ENCODE results near the gene HTT.
"Not testable (repeated sequence)": the region's sequence is repeated elsewhere in the genome, so short reads cannot be mapped to it uniquely, and the experiment has no call there.

HTT gene

DNA sequence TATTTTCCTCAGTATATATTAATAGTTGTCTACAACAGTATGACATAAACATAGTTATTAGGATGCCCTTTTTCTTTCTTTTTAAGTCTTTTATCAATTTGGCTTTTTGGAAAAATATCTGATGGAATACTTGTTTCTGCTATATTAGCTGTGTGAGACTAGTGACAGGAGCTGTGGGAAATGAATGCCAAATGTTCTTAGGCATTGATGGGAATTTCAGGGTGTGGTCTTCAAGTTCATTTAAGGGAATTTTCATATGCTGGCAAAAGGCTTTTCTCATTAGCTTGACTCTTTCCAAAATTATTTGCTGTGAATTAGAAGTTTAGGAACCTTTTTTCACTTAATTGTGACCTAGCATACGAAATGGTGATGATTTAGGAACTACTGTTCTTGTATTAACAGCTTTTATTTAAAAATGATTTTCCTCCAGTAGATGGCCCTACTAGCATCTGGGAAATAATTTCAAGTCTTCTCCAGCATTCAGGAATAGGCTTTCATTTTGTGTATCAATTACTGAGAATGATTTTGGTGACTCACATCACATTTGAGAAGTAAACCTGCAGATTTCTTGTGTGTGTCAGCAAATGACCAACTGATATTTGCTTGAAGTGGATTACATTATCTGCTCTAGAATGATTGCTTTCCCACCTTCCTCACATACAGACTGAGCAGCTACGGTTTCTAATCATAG, 70.9 kb downstream of the HTT start:
- Mint-ChIP-seq H3K4me1 (no peaks in the 10 kb centered on the region), H3K9me3 (no peaks in the 10 kb centered on the region), H3K27ac (peak overlapping the region; percentile 69), H3K36me3 (peaks cover 95% of the 10 kb centered on the region), H3K4me3 (no peak overlapping the region)
- ATAC-seq, result no peak
- no peak for DNase-seq (ENCODE audit: low spot score in 2 of 2)

DNA sequence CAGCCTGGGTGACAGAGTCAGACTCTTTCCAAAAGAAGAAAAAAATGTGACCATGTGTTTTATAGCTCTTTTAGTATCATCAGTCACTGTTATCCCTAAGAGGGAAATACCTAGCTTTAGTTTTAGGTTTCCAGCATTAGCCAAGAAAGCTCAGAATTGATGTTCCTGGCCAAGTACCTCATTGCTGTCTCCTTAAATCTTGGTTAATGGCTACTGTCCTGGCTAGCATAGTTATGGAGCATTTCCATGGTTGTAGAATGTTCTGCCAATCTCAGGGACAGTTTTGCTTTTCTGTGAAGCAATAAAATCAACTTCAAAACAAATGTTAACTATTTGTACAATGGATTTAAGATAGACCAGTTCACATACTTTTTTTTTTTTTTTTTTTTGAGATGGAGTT, 74.4 kb downstream of the HTT start:
- ATAC-seq (no peak), DNase-seq (ENCODE audit: low spot score in 2 of 2) (no peak)
- H3K9me3 Mint-ChIP-seq, result no peaks in the 10 kb centered on the region
- H3K4me3 Mint-ChIP-seq, result no peak overlapping the region
- peaks cover 93% of the 10 kb centered on the region for H3K36me3 Mint-ChIP-seq
- H3K27ac Mint-ChIP-seq, result no peak overlapping the region
- H3K4me1 Mint-ChIP-seq, result no peaks in the 10 kb centered on the region

GRCh38 chr4:3151238-3151637, 76.8 kb downstream of the HTT start:
- not testable (repeated sequence) for ATAC-seq; H3K4me3 Mint-ChIP-seq; DNase-seq (ENCODE audit: low spot score in 2 of 2); H3K9me3 Mint-ChIP-seq; H3K4me1 Mint-ChIP-seq
- H3K27ac Mint-ChIP-seq, result peak overlapping the region; percentile 36
- H3K36me3 Mint-ChIP-seq, result peaks cover 96% of the 10 kb centered on the region

- Mint-ChIP-seq H3K36me3 (peaks cover 98% of the 10 kb centered on the region), H3K9me3 (peaks cover 5% of the 10 kb centered on the region), H3K27ac (peak overlapping the region; percentile 27), H3K4me1 (peaks cover 6% of the 10 kb centered on the region), H3K4me3 (no peak overlapping the region)
- no peak for DNase-seq (ENCODE audit: low spot score in 2 of 2)
- no peak for ATAC-seq
These were observed 82.9 kb downstream of the HTT start for GRCh38 chr4:3157366-3157765.

GRCh38 chr4:3158841-3159240, 84.4 kb downstream of the HTT start:
- no peak for ATAC-seq
- no peak overlapping the region for H3K4me3 Mint-ChIP-seq
- H3K27ac Mint-ChIP-seq, result no peak overlapping the region
- DNase-seq (ENCODE audit: low spot score in 2 of 2), result no peak
- H3K36me3 Mint-ChIP-seq, result peaks cover 98% of the 10 kb centered on the region
- peaks cover 12% of the 10 kb centered on the region for H3K4me1 Mint-ChIP-seq
- H3K9me3 Mint-ChIP-seq, result peaks cover 8% of the 10 kb centered on the region

- ATAC-seq, result no peak
- Mint-ChIP-seq H3K9me3 (peaks cover 10% of the 10 kb centered on the region), H3K27ac (no peak overlapping the region), H3K4me3 (no peak overlapping the region), H3K36me3 (peaks cover 91% of the 10 kb centered on the region), H3K4me1 (peaks cover 22% of the 10 kb centered on the region)
- DNase-seq (ENCODE audit: low spot score in 2 of 2), result no peak
These were observed 86.0 kb downstream of the HTT start for GRCh38 chr4:3160438-3160837.

- peaks cover 91% of the 10 kb centered on the region for H3K36me3 Mint-ChIP-seq
- not testable (repeated sequence) for H3K27ac Mint-ChIP-seq
- peaks cover 22% of the 10 kb centered on the region for H3K4me1 Mint-ChIP-seq
These were observed 86.6 kb downstream of the HTT start for GRCh38 chr4:3161044-3161443.

DNA sequence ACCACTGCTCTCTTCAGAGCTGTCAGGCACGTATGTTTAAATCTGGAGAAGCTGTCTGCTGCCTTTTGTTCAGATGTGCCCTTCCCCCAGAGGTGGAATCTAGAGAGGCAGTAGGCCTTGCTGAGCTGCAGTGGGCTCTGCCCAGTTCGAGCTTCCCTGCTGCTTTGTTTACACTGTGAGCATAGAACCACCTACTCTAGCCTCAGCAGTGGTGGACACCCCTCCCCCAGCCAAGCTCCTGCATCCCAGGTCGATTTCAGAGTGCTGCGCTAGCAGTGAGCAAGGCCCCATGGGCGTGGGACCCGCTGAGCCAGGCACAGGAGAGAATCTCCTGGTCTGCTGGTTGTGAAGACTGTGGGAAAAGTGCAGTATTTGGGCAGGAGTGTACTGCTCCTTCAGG, 92.0 kb downstream of the HTT start:
- Mint-ChIP-seq H3K4me1 (peaks cover 29% of the 10 kb centered on the region), H3K9me3 (peaks cover 10% of the 10 kb centered on the region), H3K36me3 (peaks cover 79% of the 10 kb centered on the region)
- DNase-seq (ENCODE audit: low spot score in 2 of 2); ATAC-seq; H3K4me3 Mint-ChIP-seq; H3K27ac Mint-ChIP-seq: not testable (repeated sequence)

More at GRCh38 chr4:3161044-3161443, 86.6 kb downstream of the HTT start:
- DNase-seq (ENCODE audit: low spot score in 2 of 2); ATAC-seq; H3K4me3 Mint-ChIP-seq: not testable (repeated sequence)
- peaks cover 10% of the 10 kb centered on the region for H3K9me3 Mint-ChIP-seq

DNA sequence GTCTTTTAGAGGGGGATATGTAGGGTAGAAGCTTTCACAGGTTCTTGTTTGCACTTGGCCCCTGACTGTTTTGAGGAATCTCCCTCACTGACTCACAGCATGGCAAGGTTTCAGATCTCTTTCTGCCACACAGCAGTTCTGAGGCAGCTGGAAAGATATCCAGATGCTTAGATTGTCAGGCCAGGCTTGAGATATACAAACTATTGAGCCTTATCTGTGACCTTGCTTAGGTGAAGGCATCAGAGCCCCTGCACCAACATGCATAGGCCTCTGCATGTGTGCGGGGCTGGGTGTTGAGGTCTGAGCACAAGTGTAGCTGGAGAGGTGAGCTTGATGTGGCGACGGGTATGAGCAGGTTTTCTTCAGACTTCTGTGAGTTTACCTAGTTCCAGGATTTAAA, 93.5 kb downstream of the HTT start:
- peaks cover 75% of the 10 kb centered on the region for H3K36me3 Mint-ChIP-seq
- peak; percentile 56 for ATAC-seq

DNA sequence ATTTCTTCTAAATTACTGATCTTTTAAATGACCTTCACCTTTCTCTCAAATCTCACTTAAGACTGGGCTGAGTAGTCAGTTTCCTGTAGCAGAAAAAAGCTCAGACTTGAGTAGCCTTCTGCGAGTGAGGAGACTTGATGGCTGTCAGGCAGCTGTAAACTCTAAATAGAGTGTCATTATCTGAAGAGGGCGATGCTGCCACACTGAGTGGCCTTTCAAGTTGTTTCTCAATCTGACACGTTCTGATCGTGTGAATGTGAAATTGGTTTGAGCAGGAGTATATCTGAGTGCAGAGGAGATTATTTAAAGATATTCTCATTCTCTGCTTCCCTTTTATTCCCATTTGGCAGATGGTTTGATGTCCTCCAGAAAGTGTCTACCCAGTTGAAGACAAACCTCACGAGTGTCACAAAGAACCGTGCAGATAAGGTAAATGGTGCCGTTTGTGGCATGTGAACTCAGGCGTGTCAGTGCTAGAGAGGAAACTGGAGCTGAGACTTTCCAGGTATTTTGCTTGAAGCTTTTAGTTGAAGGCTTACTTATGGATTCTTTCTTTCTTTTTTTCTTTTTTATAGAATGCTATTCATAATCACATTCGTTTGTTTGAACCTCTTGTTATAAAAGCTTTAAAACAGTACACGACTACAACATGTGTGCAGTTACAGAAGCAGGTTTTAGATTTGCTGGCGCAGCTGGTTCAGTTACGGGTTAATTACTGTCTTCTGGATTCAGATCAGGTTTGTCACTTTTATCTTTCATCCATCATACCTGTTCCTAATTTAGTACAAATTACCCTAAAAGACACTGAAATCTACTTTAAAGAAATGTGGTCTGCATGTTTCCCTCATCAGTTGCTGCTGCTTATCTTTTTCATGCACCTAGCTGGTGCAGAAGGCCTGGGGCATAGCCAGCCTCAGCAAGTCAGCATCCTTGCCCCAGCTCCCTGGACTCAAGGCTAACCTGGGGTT, 100.2 kb downstream of the HTT start:
- DNase-seq (ENCODE audit: low spot score in 2 of 2) (no peak), ATAC-seq (no peak)
- H3K27ac Mint-ChIP-seq, result no peak overlapping the region
- no peaks in the 10 kb centered on the region for H3K9me3 Mint-ChIP-seq
- peaks cover 7% of the 10 kb centered on the region for H3K4me1 Mint-ChIP-seq
- H3K36me3 Mint-ChIP-seq, result peaks cover 93% of the 10 kb centered on the region
- H3K4me3 Mint-ChIP-seq, result no peak overlapping the region

More for the DNA sequence above, 93.5 kb downstream of the HTT start:
- Mint-ChIP-seq H3K4me3 (no peak overlapping the region), H3K9me3 (peaks cover 6% of the 10 kb centered on the region), H3K4me1 (peaks cover 23% of the 10 kb centered on the region), H3K27ac (peak overlapping the region; percentile 56)
- no peak for DNase-seq (ENCODE audit: low spot score in 2 of 2)

GRCh38 chr4:3176367-3177229, 102.1 kb downstream of the HTT start:
- no peak overlapping the region for H3K27ac Mint-ChIP-seq
- DNase-seq (ENCODE audit: low spot score in 2 of 2), result no peak
- H3K36me3 Mint-ChIP-seq, result peaks cover 93% of the 10 kb centered on the region
- H3K4me1 Mint-ChIP-seq, result peaks cover 7% of the 10 kb centered on the region
- no peaks in the 10 kb centered on the region for H3K9me3 Mint-ChIP-seq
- no peak overlapping the region for H3K4me3 Mint-ChIP-seq
- no peak for ATAC-seq

- no peak for DNase-seq (ENCODE audit: low spot score in 2 of 2)
- no peaks in the 10 kb centered on the region for H3K9me3 Mint-ChIP-seq
- peaks cover 7% of the 10 kb centered on the region for H3K4me1 Mint-ChIP-seq
- H3K4me3 Mint-ChIP-seq, result no peak overlapping the region
- H3K27ac Mint-ChIP-seq, result no peak overlapping the region
- peaks cover 96% of the 10 kb centered on the region for H3K36me3 Mint-ChIP-seq
- ATAC-seq, result no peak
These were observed 102.9 kb downstream of the HTT start for GRCh38 chr4:3177426-3177825.

DNA sequence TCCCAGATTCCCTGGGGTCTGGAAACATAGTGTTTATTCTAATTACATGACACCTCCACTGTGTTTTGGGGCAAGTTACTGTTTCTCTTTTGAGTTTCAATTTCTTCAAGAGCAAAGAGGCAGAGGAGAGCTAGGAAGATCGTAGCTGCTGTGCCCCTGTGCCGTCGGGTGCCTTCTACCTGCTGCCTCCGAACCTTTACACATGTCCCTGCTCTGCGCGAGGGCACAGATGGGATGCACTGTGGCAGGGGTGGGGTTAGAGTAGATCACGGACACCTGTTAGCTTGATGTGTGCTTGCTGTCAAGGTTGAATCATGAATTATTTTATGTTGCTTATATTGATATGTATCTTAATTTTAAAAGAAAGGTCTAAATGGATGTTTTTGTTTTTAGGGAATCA, 103.4 kb downstream of the HTT start:
- H3K4me3 Mint-ChIP-seq, result no peak overlapping the region
- H3K9me3 Mint-ChIP-seq, result no peaks in the 10 kb centered on the region
- peaks cover 7% of the 10 kb centered on the region for H3K4me1 Mint-ChIP-seq
- no peak for DNase-seq (ENCODE audit: low spot score in 2 of 2)
- peaks cover 96% of the 10 kb centered on the region for H3K36me3 Mint-ChIP-seq
- ATAC-seq, result no peak
- H3K27ac Mint-ChIP-seq, result no peak overlapping the region

DNA sequence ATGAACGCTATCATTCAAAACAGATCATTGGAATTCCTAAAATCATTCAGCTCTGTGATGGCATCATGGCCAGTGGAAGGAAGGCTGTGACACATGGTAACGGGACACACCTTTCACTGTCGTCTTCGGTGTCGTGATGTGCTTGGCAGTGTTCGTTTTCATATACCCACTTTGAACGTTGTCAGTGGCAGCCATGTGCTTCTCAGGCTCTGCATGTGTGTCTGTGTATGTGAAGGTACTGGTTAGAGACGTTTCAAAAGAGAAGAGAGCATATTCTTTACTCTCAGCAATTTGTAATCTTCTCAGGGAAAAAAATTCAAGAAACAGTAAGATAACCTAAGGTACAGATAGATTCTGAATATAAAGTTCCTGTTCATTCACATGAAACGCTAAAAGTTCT, 103.9 kb downstream of the HTT start:
- H3K36me3 Mint-ChIP-seq, result peaks cover 96% of the 10 kb centered on the region
- DNase-seq (ENCODE audit: low spot score in 2 of 2), result no peak
- H3K4me1 Mint-ChIP-seq, result peaks cover 7% of the 10 kb centered on the region
- H3K27ac Mint-ChIP-seq, result no peak overlapping the region
- ATAC-seq, result no peak
- no peaks in the 10 kb centered on the region for H3K9me3 Mint-ChIP-seq
- H3K4me3 Mint-ChIP-seq, result no peak overlapping the region

DNA sequence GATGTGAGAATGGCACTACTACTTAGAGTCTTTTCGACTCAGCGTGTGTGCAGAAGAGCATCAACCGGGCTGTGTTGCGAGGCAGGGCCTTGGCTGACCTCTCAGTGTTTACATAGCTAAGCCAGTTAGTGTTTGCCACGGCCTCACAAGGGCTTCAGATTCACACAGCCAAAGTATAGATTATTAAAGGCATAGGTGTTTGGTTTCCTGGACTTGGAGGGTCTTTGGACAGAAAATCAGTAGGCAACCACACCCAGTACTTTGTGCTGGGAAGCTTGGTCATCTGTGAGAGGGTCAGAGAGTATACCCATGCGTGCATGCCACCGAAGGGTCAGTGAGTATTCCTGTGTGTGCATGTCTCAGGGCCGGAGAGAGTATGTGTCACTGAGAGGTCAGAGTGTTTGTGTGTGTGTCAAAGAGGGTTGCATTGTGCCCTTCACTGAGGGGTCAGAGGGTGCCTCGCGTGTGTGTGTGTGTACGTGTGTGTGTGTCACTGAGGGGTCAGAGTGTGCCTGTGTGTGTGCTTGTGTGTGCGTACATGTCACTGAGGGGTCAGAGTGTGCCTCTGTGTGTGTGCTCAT, 104.7 kb downstream of the HTT start:
- no peak for ATAC-seq
- H3K27ac Mint-ChIP-seq, result no peak overlapping the region
- no peaks in the 10 kb centered on the region for H3K9me3 Mint-ChIP-seq
- peaks cover 14% of the 10 kb centered on the region for H3K4me1 Mint-ChIP-seq
- DNase-seq (ENCODE audit: low spot score in 2 of 2), result no peak
- peaks cover 96% of the 10 kb centered on the region for H3K36me3 Mint-ChIP-seq
- no peak overlapping the region for H3K4me3 Mint-ChIP-seq
